Mesendoderm (in vitro differentiated cells): Measurements from ENCODE around the gene SNAPC3.

Experiments
- DNase-seq: peaks from one replicate; pipeline ENCODE4 v3.0.0; 2013
- H2AK5ac ChIP-seq: 2 replicates; pipeline ENCODE4 v1.6.1; 2013; ENCODE audit warnings: low read length, inconsistent platforms
- H2BK120ac ChIP-seq: 2 replicates; pipeline ENCODE4 v1.6.1; 2013; ENCODE audit warnings: low read depth, mild to moderate bottlenecking, low read length, moderate library complexity, mixed read lengths
- H2BK15ac ChIP-seq: replicated peaks from 2 replicates; pipeline ENCODE4 v1.6.1; 2013; ENCODE audit warnings: low read depth, mild to moderate bottlenecking, moderate library complexity
- H2BK5ac ChIP-seq: 2 replicates; pipeline ENCODE4 v1.6.1; 2013; ENCODE audit warnings: low read length, inconsistent platforms
- H3K18ac ChIP-seq: 2 replicates; pipeline ENCODE4 v1.6.1; 2013; ENCODE audit warnings: mild to moderate bottlenecking, low read length, mixed read lengths
- H3K23ac ChIP-seq: one replicate; pipeline ENCODE4 v1.6.1; 2013; ENCODE audit warnings: low read length
- H3K27ac ChIP-seq: 2 replicates; pipeline ENCODE4 v1.5.1; 2013; ENCODE audit warnings: low read depth, mild to moderate bottlenecking, inconsistent platforms, low read length, moderate library complexity
- H3K27me3 ChIP-seq: 2 replicates; pipeline ENCODE4 v1.6.1; 2013; ENCODE audit warnings: low read length, control low read depth, mild to moderate bottlenecking, inconsistent platforms; ENCODE audit not compliant: insufficient read depth, poor library complexity
- H3K36me3 ChIP-seq: 2 replicates; pipeline ENCODE4 v1.6.1; 2013; ENCODE audit warnings: low read length, inconsistent platforms; ENCODE audit not compliant: control insufficient read depth, insufficient read depth
- H3K4ac ChIP-seq: one replicate; pipeline ENCODE4 v1.6.1; 2013; ENCODE audit warnings: low read depth, mild to moderate bottlenecking, low read length, moderate library complexity
- H3K4me1 ChIP-seq: 2 replicates; pipeline ENCODE4 v1.6.1; 2013; ENCODE audit warnings: low read depth, low read length, inconsistent platforms; ENCODE audit not compliant: control insufficient read depth
- H3K4me2 ChIP-seq: 2 replicates; pipeline ENCODE4 v1.6.1; 2013; ENCODE audit warnings: low read length
- H3K4me3 ChIP-seq: 2 replicates; pipeline ENCODE4 v1.5.1; 2013; ENCODE audit warnings: mild to moderate bottlenecking, low read length
- H3K56ac ChIP-seq: one replicate; pipeline ENCODE4 v1.6.1; 2013; ENCODE audit warnings: low read length
- H3K79me1 ChIP-seq: 2 replicates; pipeline ENCODE4 v1.6.1; 2013; ENCODE audit warnings: low read length, inconsistent platforms
- H3K79me2 ChIP-seq: 2 replicates; pipeline ENCODE4 v1.6.1; 2013; ENCODE audit warnings: mild to moderate bottlenecking, low read length; ENCODE audit not compliant: control insufficient read depth, insufficient read depth
- H3K9ac ChIP-seq: 2 replicates; pipeline ENCODE4 v1.6.1; 2013; ENCODE audit warnings: low read length, inconsistent platforms
- H4K5ac ChIP-seq: one replicate; pipeline ENCODE4 v1.6.1; 2013; ENCODE audit warnings: low read length
- H4K8ac ChIP-seq: one replicate; pipeline ENCODE4 v1.6.1; 2013; ENCODE audit warnings: low read depth, mild to moderate bottlenecking, control low read depth, low read length, moderate library complexity
- WGBS: extraction: QIAGEN DNeasy Blood & Tissue Kit; methylation state at CpG from one replicate; pipeline ENCODE4 v1.1.7; 2013; ENCODE audit warnings: low lambda C conversion rate, missing lambda C conversion rate; ENCODE audit not compliant: insufficient coverage; ENCODE audit errors: extremely low coverage; 5-methylcytosine and 5-hydroxymethylcytosine counted together

SNAPC3 gene

DNA sequence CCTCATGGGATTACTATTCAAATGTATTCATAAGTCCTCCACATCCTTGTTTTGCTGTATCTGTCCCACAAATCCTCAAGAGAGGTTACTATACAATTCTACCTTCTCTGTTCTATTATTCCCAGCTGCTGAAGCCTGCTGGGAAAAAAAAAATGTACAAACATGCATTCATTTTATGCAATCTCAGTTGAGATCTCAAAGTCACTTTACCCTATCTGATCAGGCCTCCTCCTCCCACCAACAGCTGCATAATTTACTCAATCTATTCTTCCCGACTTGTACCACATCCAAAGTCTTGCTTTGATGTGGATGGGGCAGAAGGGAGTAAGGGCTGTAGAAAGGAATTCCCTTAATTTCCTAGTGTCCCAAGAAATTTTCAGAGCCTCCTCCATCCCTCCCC, 59.5 kb downstream of the SNAPC3 start:
- H2BK120ac ChIP-seq, result no peak overlapping the region
- no peak overlapping the region for H3K18ac ChIP-seq
- H3K4me1 ChIP-seq, result no peaks in the 10 kb centered on the region
- H3K36me3 ChIP-seq, result no peaks in the 10 kb centered on the region
- no peak overlapping the region for H3K4ac ChIP-seq
- no peak overlapping the region for H3K4me2 ChIP-seq
- H3K9ac ChIP-seq, result no peak overlapping the region
- no peak overlapping the region for H2BK15ac ChIP-seq
- no peak overlapping the region for H2BK5ac ChIP-seq
- no peak for DNase-seq
- WGBS, result no CpG with 5 or more reads among the region's 1 CpG
- H3K27me3 ChIP-seq, result no peaks in the 10 kb centered on the region
- no peak overlapping the region for H3K27ac ChIP-seq
- no peak overlapping the region for H4K8ac ChIP-seq
- H2AK5ac ChIP-seq, result no peak overlapping the region
- no peak overlapping the region for H3K56ac ChIP-seq
- H3K23ac ChIP-seq, result no peak overlapping the region
- H3K4me3 ChIP-seq, result no peak overlapping the region
- H3K79me1 ChIP-seq, result no peaks in the 10 kb centered on the region
- no peak overlapping the region for H4K5ac ChIP-seq
- H3K79me2 ChIP-seq, result no peaks in the 10 kb centered on the region

DNA sequence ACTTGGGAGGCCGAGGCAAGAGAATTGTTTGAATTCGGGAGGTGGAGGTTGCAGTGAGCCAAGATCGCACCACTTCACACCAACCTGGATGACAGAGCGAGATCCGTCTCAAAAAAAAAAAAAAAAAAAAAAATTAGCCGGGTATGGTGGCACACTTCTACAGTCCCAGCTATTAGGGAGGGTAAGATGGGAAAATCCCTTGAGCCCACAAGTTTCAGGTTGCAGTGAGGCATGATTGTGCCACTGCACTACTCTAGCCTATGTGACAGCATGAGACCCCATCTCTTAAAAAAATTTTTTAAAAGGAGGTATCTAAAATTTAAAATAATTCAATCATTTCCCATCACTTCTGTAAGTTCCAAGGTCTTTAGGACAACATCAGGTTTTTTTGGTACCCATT, 62.1 kb downstream of the SNAPC3 start:
- no peak for DNase-seq
- Histone ChIP-seq H3K27ac (no peak overlapping the region), H2BK120ac (no peak overlapping the region), H3K79me1 (no peaks in the 10 kb centered on the region), H2BK15ac (no peak overlapping the region), H2BK5ac (no peak overlapping the region), H3K18ac (no peak overlapping the region), H3K27me3 (no peaks in the 10 kb centered on the region), H3K4me3 (no peak overlapping the region), H4K5ac (no peak overlapping the region), H3K79me2 (no peaks in the 10 kb centered on the region), H3K4ac (no peak overlapping the region), H3K9ac (no peak overlapping the region), H2AK5ac (no peak overlapping the region), H3K56ac (no peak overlapping the region), H3K36me3 (no peaks in the 10 kb centered on the region), H3K23ac (no peak overlapping the region), H3K4me2 (no peak overlapping the region), H3K4me1 (no peaks in the 10 kb centered on the region), H4K8ac (no peak overlapping the region)
- no CpG with 5 or more reads among the region's 6 CpGs for WGBS

DNA sequence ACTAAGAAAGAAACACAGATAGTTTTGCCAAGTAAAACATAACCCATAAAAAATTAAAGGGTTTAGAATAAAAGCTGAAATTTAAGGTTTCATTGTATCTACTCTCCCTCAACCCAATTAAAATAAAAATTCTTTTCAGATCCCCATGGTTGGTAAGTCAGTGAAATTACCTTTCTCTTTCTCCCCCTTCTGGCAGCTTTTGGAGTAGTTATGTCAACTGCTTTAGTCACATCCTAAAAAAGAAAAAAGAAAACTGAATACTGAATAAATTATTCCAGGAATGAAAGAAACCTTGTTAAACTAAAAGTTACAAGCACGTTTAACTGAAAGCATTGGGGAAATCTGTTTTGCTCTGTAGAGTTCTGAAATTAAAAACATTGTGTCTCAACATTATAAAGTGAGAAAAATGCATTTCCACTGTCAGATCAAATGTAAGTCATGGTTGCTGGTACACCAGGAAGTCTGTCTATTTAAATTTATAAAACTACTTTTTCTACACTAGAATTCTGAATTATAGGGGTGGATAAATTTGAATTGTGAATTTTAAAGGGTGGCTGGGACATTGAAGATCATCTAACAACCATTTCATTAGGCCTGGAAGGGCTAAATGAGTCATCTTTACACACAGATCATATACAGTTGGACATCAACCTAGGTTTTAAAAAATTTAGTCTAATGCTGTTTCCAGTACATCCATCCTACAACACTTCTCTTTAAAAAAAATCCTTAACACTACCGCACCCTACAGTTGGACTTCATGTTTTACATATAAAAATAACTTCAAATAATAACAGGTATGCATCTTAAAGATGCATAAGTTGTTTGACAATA, 63.4 kb downstream of the SNAPC3 start:
- Histone ChIP-seq H2BK120ac (no peak overlapping the region), H3K4ac (no peak overlapping the region), H3K4me3 (no peak overlapping the region), H3K79me2 (peaks cover 2% of the 10 kb centered on the region), H3K23ac (no peak overlapping the region), H2BK15ac (no peak overlapping the region), H3K9ac (no peak overlapping the region), H3K27ac (no peak overlapping the region), H3K4me1 (no peaks in the 10 kb centered on the region), H4K5ac (no peak overlapping the region), H3K27me3 (no peaks in the 10 kb centered on the region), H2BK5ac (no peak overlapping the region), H4K8ac (no peak overlapping the region), H3K4me2 (no peak overlapping the region), H2AK5ac (no peak overlapping the region), H3K36me3 (no peaks in the 10 kb centered on the region), H3K56ac (no peak overlapping the region), H3K79me1 (peaks cover under 1% of the 10 kb centered on the region), H3K18ac (no peak overlapping the region)
- WGBS, result 100% methylated on average over 1 of the region's 2 CpGs
- peak; percentile 31 for DNase-seq

DNA sequence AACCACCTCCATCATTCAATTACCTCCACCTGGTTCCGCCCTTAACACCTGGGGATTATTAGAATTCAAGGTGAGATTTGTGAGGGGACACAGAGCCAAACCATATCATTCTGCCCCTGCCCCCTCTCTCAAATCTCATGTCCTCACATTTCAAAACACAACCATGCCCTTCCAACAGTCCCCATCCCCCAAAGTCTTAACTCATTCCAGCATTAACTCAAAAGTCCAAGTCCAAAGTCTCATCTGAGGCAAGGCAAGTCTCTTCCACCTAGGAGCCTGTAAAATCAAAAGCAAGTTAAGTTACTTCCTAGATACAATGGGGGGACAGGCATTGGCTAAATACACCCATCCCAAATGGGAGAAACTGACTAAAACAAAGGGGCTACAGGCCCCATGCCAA, 69.3 kb downstream of the SNAPC3 start:
- H4K5ac ChIP-seq, result no peak overlapping the region
- no peak overlapping the region for H2BK15ac ChIP-seq
- no peaks in the 10 kb centered on the region for H3K27me3 ChIP-seq
- peaks cover 6% of the 10 kb centered on the region for H3K79me1 ChIP-seq
- H3K4me3 ChIP-seq, result no peak overlapping the region
- no peak overlapping the region for H2BK120ac ChIP-seq
- no peak overlapping the region for H3K27ac ChIP-seq
- H3K4ac ChIP-seq, result no peak overlapping the region
- no peak for DNase-seq
- no peaks in the 10 kb centered on the region for H3K36me3 ChIP-seq
- H3K23ac ChIP-seq, result no peak overlapping the region
- H2BK5ac ChIP-seq, result no peak overlapping the region
- H4K8ac ChIP-seq, result no peak overlapping the region
- no CpG with 5 or more reads among the region's 1 CpG for WGBS
- H3K56ac ChIP-seq, result no peak overlapping the region
- no peaks in the 10 kb centered on the region for H3K4me1 ChIP-seq
- no peak overlapping the region for H3K4me2 ChIP-seq
- H3K79me2 ChIP-seq, result peaks cover 20% of the 10 kb centered on the region
- no peak overlapping the region for H3K9ac ChIP-seq
- H3K18ac ChIP-seq, result no peak overlapping the region
- H2AK5ac ChIP-seq, result no peak overlapping the region

DNA sequence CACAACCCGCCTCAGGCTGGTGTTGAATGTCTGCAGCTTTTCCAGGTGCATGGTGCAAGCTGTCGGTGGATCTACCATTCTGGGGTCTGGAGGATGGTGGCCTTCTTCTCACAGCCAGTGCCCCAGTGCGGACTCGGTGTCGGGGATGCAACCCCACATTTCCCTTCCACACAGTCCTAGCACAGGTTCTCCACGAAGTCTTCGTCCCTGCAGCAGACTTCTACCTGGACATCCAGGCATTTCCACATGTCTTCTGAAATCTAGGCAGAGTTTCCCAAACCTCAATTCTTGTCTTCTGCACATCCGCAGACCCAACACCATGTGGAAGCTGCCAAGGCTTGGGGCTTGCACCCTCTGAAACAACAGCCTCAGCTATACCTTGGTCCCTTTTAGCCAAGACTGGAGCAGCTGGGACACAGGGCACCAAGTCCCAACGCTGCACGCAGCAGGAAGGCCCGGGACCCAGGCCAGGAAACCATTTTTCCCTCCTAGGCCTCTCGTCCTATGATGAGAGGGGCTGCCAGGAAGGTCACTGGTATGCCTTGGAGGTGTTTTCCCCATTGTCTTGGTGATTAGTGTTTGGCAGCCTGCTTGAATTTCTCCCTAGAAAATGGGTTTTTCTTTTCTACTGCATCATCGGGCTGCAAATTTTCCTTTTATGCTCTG, 69.9 kb downstream of the SNAPC3 start:
- H3K23ac ChIP-seq, result no peak overlapping the region
- no peak overlapping the region for H3K4me3 ChIP-seq
- peaks cover 6% of the 10 kb centered on the region for H3K79me1 ChIP-seq
- no peak overlapping the region for H3K4me2 ChIP-seq
- no peak overlapping the region for H3K18ac ChIP-seq
- H3K4ac ChIP-seq, result no peak overlapping the region
- no peak overlapping the region for H2BK15ac ChIP-seq
- no peak overlapping the region for H2AK5ac ChIP-seq
- H3K36me3 ChIP-seq, result no peaks in the 10 kb centered on the region
- WGBS, result no CpG with 5 or more reads among the region's 13 CpGs
- no peak overlapping the region for H4K8ac ChIP-seq
- no peak overlapping the region for H3K27ac ChIP-seq
- H3K79me2 ChIP-seq, result peaks cover 20% of the 10 kb centered on the region
- H2BK5ac ChIP-seq, result no peak overlapping the region
- no peak overlapping the region for H2BK120ac ChIP-seq
- peak; percentile 13 for DNase-seq
- no peak overlapping the region for H3K9ac ChIP-seq
- H3K27me3 ChIP-seq, result no peaks in the 10 kb centered on the region
- H3K56ac ChIP-seq, result no peak overlapping the region
- no peak overlapping the region for H4K5ac ChIP-seq
- no peaks in the 10 kb centered on the region for H3K4me1 ChIP-seq
